Loucy (cell line): ENCODE data around the gene CPPED1.

Experiments used
- CTCF ChIP-seq: fragments of 200-600 bp; sonication (generic); conservative IDR thresholded peaks from 2 replicates; pipeline ENCODE4 v1.5.1; 2014; ENCODE audit warnings: mild to moderate bottlenecking, antibody characterized with exemption, low read length
- EZH2phosphoT487 ChIP-seq: fragments of 200-600 bp; IDR thresholded peaks from 2 replicates; pipeline ENCODE4 v1.6.1; 2018; ENCODE audit warnings: antibody characterized with exemption, mild to moderate bottlenecking, moderate library complexity, borderline replicate concordance

GRCh38 chr16:12805066-12805465 is 1.4 kb upstream of the CPPED1 start:
- TF ChIP-seq CTCF (no peak), EZH2phosphoT487 (no peak)
